ENCODE measurements around the gene MAGI3. TPM values are rescaled to one million over a fixed set of nuclear protein-coding genes. Genes with fewer than 3 reads are reported as not detected.
A peak's percentile ranks its signal among the peaks of the same experiment; 100 is the strongest.

MAGI3 gene
- total RNA-seq, 1 donor: 7.2 TPM

DNA sequence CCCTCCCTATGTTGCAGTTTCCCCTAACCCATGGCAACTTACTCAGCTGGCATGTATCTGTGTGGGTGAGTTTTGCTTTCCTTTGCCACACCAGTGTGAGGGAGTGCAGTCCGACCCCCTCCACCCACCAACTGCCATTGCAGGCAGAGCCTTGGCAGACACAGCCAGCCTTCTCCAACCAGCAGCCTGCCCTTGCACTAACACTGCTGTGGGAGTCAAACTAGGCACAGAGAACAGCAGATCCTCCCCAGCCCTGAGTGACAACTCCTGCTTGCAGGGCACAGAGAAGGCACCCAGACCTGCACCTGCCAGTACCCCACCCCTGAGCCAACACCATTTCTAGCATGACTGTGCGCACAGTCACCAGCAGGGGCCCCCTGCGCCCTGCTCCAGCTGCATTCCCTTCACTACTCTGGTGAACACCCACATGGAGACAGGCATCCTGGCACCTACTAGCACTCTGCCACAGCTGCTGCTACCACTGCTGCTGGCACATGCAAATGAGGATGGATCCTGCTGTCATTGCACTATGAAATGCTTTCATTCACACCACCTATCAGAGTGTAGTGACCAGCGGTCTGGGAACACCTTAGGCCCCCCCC lies 98.4 kb downstream of the MAGI3 start:
- DNase-seq (ENCODE audit: insufficient read length, low spot score, missing footprints): peak; percentile 17
- Histone ChIP-seq H3K27ac (ENCODE audit: low read depth, low read length) (no peak overlapping the region), H3K36me3 (ENCODE audit: insufficient read depth, low read length) (no peaks in the 10 kb centered on the region), H3K79me2 (ENCODE audit: insufficient read depth, low read length) (peaks cover 6% of the 10 kb centered on the region), H3K4me1 (ENCODE audit: insufficient read depth, low read length) (no peaks in the 10 kb centered on the region), H2AFZ (ENCODE audit: low read length) (no peak overlapping the region), H3K27me3 (ENCODE audit: insufficient read depth, low read length) (no peaks in the 10 kb centered on the region), H3K9me3 (ENCODE audit: low read depth, low read length) (no peaks in the 10 kb centered on the region), H3K4me3 (ENCODE audit: insufficient read depth, low read length) (no peak overlapping the region), H3K4me2 (ENCODE audit: insufficient read depth, low read length) (no peak overlapping the region), H4K20me1 (ENCODE audit: insufficient read depth, low read length) (no peaks in the 10 kb centered on the region)
- TF ChIP-seq, protein P1, sequence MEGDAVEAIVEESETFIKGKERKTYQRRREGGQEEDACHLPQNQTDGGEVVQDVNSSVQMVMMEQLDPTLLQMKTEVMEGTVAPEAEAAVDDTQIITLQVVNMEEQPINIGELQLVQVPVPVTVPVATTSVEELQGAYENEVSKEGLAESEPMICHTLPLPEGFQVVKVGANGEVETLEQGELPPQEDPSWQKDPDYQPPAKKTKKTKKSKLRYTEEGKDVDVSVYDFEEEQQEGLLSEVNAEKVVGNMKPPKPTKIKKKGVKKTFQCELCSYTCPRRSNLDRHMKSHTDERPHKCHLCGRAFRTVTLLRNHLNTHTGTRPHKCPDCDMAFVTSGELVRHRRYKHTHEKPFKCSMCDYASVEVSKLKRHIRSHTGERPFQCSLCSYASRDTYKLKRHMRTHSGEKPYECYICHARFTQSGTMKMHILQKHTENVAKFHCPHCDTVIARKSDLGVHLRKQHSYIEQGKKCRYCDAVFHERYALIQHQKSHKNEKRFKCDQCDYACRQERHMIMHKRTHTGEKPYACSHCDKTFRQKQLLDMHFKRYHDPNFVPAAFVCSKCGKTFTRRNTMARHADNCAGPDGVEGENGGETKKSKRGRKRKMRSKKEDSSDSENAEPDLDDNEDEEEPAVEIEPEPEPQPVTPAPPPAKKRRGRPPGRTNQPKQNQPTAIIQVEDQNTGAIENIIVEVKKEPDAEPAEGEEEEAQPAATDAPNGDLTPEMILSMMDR (IDR thresholded peaks at IDR 0.05; ENCODE audit: extremely low read depth, low read depth, low read length): peak; percentile 40

DNA sequence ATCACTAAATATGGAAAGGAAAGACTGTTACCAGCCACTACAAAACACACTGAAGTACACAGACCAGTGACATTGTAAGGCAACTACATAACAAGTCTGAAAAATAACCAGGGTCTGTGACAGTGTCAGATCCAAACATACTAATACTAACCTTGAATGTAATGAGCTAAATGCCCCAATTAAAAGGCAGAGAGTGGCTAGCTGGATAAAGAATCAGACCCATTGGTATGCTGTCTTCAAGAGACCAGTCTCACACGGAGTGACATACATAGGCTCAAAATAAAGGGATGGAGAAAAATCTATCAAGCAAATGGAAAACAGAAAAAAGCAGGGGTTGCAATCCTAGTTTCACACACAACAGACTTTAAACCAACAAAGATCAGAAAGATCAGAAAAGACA lies 100.1 kb downstream of the MAGI3 start:
- no peak overlapping the region for H2AFZ ChIP-seq (ENCODE audit: low read length)
- no peak overlapping the region for H3K4me2 ChIP-seq (ENCODE audit: insufficient read depth, low read length)
- no peak overlapping the region for H3K4me3 ChIP-seq (ENCODE audit: insufficient read depth, low read length)
- H3K27me3 ChIP-seq (ENCODE audit: insufficient read depth, low read length): no peaks in the 10 kb centered on the region
- H3K9me3 ChIP-seq (ENCODE audit: low read depth, low read length): no peaks in the 10 kb centered on the region
- TF ChIP-seq, protein P1 (IDR thresholded peaks at IDR 0.05; ENCODE audit: extremely low read depth, low read depth, low read length): no peak
- peaks cover 6% of the 10 kb centered on the region for H3K79me2 ChIP-seq (ENCODE audit: insufficient read depth, low read length)
- no peak for DNase-seq (ENCODE audit: insufficient read length, low spot score, missing footprints)
- H3K27ac ChIP-seq (ENCODE audit: low read depth, low read length): no peak overlapping the region
- no peaks in the 10 kb centered on the region for H3K36me3 ChIP-seq (ENCODE audit: insufficient read depth, low read length)
- H3K4me1 ChIP-seq (ENCODE audit: insufficient read depth, low read length): no peaks in the 10 kb centered on the region
- no peaks in the 10 kb centered on the region for H4K20me1 ChIP-seq (ENCODE audit: insufficient read depth, low read length)

DNA sequence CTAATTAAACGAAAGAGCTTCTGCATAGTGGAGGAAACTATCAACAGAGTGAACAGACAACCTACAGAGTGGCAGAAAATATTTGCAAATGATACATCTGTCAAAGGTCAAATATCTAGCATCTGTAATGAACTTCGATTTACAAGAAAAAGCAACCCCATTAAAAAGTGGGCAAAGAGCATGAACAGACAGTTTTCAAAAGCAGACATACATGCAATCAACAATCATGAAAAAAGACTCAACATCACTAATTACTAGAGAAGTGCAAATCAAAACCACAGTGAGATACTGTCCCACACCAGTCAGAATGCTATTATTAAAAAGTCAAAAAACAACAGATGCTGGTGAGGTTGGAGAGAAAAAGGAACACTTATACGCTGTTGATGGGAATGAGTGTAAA lies 103.2 kb downstream of the MAGI3 start:
- H2AFZ ChIP-seq (ENCODE audit: low read length): no peak overlapping the region
- no peaks in the 10 kb centered on the region for H3K27me3 ChIP-seq (ENCODE audit: insufficient read depth, low read length)
- DNase-seq (ENCODE audit: insufficient read length, low spot score, missing footprints): no peak
- no peak overlapping the region for H3K27ac ChIP-seq (ENCODE audit: low read depth, low read length)
- H3K9me3 ChIP-seq (ENCODE audit: low read depth, low read length): no peaks in the 10 kb centered on the region
- no peaks in the 10 kb centered on the region for H3K36me3 ChIP-seq (ENCODE audit: insufficient read depth, low read length)
- H4K20me1 ChIP-seq (ENCODE audit: insufficient read depth, low read length): no peaks in the 10 kb centered on the region
- H3K4me3 ChIP-seq (ENCODE audit: insufficient read depth, low read length): no peak overlapping the region
- H3K79me2 ChIP-seq (ENCODE audit: insufficient read depth, low read length): no peaks in the 10 kb centered on the region
- no peak overlapping the region for H3K4me2 ChIP-seq (ENCODE audit: insufficient read depth, low read length)
- TF ChIP-seq, protein P1 (IDR thresholded peaks at IDR 0.05; ENCODE audit: extremely low read depth, low read depth, low read length): no peak
- H3K4me1 ChIP-seq (ENCODE audit: insufficient read depth, low read length): no peaks in the 10 kb centered on the region

DNA sequence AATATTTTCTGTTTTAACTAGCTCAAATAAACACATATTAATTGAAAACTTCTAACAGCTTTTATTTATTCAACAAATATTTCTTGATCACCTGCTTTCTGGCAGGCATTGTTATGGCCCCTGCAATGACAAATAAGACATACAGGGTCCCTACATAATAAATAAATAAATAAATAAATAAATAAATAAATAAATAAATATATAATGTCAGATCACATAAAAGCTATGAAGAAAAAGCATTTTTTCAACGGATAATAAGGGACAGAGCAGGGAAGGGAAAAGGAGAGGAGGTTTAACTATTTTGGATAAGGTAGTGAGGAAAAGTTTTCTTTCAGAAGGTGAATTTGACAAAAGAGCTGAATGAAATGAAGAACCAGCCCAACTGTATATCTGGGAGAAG lies 115.0 kb downstream of the MAGI3 start:
- Histone ChIP-seq H3K79me2 (ENCODE audit: insufficient read depth, low read length) (peaks cover 4% of the 10 kb centered on the region), H3K27me3 (ENCODE audit: insufficient read depth, low read length) (no peaks in the 10 kb centered on the region), H3K4me2 (ENCODE audit: insufficient read depth, low read length) (no peak overlapping the region), H3K36me3 (ENCODE audit: insufficient read depth, low read length) (no peaks in the 10 kb centered on the region), H2AFZ (ENCODE audit: low read length) (no peak overlapping the region), H4K20me1 (ENCODE audit: insufficient read depth, low read length) (no peaks in the 10 kb centered on the region), H3K27ac (ENCODE audit: low read depth, low read length) (no peak overlapping the region), H3K4me1 (ENCODE audit: insufficient read depth, low read length) (no peaks in the 10 kb centered on the region), H3K4me3 (ENCODE audit: insufficient read depth, low read length) (no peak overlapping the region), H3K9me3 (ENCODE audit: low read depth, low read length) (no peaks in the 10 kb centered on the region)
- DNase-seq (ENCODE audit: insufficient read length, low spot score, missing footprints): no peak
- TF ChIP-seq, protein P1 (IDR thresholded peaks at IDR 0.05; ENCODE audit: extremely low read depth, low read depth, low read length): no peak

Data from osteoblast (primary cell).